ENCODE data around the gene TOR4A.

The TOR4A gene

DNA sequence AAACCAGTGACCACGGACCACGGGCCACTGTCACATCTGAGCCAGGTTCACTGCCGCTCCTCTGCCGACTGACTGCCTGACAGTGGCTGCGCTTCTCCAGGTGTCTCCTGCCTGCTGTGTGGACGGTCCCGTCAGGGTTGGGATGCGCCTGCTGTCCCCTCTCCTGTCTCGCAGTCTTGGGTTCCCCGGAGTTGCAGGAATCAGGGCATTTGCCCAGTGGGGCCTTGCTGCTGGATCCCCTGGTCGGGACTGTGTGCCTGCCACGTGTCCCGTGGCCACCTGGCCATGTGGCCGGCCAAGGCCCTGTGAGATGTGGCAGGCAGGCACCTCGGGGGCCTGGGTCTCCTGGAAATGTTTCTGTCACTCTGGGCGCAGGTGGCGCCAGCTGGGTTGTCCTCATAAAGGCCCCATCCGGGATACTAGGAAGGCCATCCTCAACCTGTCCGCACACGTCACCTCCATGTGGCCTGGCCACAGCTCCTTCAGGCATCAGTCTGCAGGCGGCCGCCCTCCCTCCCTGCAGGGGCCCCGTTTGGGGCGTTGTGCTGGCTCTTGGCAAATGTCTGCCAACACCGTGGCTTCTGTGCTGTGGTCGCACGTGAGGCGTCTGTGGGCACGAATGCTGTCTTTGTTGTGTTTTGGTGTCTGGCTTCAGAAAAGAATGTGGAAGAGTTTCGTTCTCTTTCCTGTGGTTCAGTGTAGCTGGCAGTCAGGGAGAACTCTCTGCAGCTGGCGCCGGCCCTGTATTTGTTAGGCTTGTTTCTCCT, 6.4 kb upstream of the TOR4A start:
- no peak for DNase-seq (ENCODE audit: low read depth in 3 of 3)

DNA sequence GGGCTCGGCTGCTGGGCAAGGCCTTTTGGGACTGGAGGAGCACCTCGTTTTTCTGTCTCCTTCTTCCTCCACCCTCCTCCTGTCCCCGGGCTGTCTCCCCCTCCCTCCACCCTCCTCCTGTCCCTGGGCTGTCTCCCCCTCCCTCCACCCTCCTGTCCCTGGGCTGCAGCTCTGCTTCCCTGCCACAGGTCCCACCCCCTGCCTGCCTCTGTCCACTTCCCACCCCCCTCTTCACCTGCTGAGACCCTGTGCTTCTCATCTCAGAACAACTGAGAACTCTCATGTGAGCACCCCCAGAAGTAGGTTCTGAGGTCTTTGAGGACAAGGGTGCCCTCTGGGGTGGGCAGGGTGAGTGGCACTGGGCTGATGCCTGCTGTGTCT, 5.8 kb upstream of the TOR4A start:
- DNase-seq (ENCODE audit: low read depth in 3 of 3), result no peak

DNA sequence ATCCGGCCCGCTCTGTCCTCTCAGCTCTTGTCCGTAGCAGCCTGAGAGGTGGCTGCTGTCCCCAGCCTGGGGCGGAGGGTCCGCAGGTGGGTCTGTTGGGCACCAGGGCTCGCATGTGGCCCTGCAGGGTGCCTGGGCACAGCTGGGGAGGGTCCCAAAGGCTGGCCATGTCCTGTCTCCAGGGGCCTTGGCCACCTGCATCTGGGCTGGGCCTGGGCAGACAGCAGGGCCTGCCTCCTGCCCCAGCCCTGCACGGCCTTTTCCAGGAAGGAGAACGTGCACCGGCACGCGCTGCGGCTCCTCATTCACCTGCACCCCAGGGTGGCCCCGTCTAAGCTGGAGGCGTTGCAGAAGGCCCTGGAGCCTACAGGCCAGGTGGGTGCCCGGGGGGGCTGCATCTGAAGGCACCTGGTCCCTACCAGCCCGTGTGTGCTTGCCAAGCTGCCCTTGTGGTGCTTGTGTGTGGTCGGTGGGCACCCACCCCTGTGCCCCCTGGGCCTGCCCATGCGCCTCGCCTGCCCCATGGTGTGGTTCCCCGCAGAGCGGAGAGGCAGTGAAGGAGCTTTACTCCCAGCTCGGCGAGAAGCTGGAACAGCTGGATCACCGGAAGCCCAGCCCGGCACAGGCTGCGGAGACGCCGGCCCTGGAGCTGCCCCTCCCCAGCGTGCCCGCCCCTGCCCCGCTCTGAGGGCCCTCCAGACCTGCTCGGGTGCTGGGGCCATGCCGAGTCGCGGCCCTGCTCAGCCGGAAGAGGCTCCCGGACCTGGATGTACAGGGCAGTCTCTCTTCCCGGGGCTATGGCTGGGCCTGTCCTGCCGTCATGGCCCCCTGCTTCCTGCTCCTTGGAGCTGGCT, 5.1 kb upstream of the TOR4A start:
- no peak for DNase-seq (ENCODE audit: low read depth in 3 of 3)

DNA sequence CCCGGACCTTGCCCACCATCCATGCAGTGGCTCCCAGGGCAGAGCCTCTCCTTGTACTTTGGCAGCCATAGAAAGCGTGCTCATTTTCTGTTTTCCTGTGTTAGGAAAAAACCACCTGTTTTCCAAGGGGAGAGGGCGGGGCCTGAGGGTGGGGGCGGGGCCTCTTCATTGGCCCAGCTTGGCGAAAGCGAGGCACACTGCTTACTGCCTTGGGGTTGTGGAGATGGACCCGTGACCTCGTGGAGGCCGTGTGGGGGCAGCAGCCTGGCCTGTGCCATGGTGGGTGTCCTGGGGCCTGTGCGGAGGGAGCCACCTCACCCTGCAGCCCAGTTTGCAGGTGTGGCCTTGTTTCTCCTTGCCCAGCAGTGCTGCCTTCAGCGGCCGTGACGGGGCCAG, 4.4 kb upstream of the TOR4A start:
- DNase-seq (ENCODE audit: low read depth in 3 of 3), result no peak

DNA sequence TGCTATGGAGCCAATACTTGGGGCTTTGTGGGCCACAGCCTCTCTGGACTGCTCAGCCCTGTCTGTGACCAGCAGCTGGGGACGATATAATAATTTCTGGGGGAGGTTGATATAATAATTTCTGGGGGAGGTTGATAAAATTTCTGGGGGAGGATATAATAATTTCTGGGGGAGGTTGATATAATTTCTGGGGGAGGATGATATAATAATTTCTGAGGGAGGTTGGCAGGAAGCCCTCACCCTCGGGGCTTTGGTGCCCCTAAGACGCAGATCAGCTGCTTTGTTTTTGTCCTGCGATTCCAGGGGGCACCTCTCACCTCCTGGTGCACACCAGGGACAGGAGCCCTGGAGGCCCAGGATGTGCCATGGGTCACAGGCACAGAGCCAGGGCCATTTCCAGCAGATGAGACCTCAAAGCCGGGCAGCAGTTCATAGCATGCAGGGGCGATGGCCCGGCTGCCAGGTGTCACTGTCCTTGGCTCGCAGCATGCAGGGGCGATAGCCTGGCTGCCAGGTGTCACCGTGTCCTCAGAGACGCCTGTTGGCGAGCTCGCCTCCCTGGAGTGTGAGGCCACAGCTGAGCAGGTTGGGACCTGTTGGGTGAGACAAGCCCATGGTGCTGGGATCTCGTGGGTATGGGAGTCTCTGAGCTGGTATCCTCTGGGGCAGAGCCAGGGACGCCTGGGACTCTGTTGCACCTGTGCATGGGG, 3.8 kb upstream of the TOR4A start:
- DNase-seq (ENCODE audit: low read depth in 3 of 3), result no peak

DNA sequence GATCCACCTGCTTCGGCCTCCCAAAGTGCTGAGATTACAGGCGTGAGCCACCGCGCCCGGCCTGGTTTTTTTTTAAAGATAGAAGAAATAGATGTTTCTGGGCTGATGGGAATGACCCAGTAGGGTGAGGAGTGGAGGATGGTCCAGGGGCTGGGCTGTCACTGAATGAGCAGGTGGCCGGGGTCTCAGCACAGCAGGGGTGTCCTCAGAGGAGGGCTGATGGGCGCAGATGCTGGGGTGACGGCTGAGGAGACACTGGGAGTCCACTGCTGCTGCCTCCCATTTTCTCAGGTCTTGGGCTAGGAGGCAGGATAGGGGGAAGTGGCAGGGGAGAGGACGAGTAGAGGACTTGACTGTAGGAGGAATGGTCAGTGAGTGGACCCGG, 2.3 kb upstream of the TOR4A start:
- no peak for DNase-seq (ENCODE audit: low read depth in 3 of 3)

DNA sequence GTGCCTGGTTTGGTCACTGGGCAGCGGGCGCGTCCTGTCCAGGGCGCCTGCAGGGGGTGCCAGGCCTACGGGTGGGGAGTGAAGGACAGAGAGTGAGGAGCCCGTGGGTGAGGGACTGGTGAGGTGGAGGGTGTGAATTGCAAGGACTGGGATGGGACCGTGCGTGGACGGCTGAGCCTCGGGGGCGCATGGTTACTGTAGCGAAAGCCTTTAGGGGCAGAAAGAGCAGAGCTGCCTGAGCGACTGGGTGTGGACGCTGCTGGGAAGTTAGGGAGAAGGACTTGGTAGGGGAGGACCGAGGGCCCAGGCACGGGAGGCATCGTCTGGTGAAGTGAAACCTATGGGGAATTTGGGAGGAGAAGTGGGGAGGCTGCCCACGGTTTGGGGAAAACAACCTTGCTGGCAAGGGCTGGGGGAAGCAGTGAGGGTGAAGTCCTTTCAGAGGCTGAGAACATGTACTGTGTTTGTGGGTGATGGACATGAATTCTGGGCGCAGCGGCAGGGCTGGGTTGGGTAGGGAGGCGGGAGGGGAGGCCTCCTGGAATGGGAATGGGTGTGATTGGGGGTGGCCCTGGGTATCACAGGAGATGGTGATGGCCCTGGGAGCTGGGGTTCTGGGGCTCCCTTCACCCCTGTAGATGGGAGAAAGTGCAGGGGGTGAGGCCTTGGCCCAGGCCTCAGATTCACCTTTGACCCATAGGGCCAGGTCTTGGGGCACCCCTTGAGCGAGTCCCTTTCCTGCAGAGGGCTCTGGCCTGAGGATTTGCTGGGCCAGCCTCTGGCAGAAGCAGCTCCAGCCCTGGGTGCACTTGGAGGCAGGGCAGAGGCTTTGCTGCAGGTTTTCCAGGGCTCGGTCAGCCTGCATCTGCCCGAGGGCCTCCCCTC, 1.7 kb upstream of the TOR4A start:
- DNase-seq (ENCODE audit: low read depth in 3 of 3), result no peak

DNA sequence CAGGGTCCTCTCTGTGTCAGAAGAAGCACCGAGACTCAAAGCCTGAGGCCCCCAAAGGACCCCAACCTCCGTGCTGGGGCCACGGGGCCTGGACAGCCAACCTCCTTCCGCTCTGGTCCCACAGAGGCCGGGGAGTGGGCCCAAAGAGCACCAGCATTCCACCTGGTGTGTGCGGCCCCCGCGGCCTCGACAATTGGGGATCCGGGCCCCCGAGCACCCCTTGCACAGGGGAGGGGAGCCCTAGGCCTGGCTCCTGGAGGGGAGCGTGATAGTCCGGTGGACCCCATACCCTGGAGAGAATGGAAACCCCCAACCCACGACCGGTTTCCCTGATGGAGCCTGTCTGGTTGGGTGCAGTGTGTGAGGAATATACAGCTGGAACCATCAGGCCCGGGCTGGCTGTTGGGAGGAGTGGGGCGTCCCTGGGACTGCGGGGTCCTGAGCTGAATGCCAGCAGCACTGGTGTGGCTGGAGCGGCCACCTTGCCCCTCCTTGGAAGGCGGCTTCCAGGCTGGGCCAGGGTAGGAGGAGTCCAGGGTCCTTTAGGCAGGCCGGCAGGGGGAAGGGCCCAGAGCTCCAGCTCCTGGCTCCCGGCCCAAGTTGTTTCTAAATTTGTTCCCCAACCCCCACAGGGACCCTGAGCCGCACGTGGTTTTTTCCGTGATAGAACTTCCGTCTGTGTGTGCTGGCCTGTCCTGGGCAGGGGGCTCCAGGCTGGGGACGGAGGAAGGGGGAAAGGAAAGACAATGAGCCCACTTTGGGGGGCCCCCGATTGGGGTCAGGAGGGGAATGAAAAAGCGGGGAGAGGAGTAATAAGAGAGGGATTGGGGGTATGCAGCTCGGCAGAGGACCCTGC, 825 bp upstream of the TOR4A start:
- no peak for DNase-seq (ENCODE audit: low read depth in 3 of 3)

DNA sequence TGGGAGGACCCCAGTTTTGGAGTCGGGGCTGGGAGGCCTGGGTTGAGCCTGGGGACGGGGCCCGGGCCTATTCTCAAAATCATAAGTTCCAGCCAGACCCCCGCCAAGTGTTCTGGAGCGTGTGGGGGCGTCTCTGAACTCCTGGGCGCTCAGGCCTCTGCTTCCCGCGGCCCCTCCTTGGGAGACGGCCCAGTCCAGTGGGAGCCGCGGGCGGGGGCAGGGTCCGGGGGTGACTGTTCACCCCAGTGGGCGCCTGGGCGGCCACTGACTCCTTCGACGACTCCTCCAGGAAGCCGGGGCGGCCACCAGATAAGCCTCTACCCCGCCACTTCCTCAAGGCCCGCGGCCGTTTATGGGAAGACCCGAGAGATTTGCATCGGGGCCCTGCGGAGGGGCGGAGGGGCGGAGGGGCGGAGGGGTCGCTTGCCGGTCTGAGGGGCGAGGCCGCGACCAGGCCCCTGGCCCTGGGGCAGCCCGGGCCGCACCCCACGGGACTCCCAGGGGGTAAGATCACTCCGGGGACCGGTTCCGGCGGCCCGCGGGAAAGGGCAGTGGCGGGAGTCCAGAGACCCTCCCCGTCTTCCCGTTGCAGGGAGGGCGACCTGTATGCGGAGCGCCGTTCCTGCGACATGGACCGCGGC, 655 bp downstream of the TOR4A start:
- DNase-seq (ENCODE audit: low read depth in 3 of 3), result no peak

DNA sequence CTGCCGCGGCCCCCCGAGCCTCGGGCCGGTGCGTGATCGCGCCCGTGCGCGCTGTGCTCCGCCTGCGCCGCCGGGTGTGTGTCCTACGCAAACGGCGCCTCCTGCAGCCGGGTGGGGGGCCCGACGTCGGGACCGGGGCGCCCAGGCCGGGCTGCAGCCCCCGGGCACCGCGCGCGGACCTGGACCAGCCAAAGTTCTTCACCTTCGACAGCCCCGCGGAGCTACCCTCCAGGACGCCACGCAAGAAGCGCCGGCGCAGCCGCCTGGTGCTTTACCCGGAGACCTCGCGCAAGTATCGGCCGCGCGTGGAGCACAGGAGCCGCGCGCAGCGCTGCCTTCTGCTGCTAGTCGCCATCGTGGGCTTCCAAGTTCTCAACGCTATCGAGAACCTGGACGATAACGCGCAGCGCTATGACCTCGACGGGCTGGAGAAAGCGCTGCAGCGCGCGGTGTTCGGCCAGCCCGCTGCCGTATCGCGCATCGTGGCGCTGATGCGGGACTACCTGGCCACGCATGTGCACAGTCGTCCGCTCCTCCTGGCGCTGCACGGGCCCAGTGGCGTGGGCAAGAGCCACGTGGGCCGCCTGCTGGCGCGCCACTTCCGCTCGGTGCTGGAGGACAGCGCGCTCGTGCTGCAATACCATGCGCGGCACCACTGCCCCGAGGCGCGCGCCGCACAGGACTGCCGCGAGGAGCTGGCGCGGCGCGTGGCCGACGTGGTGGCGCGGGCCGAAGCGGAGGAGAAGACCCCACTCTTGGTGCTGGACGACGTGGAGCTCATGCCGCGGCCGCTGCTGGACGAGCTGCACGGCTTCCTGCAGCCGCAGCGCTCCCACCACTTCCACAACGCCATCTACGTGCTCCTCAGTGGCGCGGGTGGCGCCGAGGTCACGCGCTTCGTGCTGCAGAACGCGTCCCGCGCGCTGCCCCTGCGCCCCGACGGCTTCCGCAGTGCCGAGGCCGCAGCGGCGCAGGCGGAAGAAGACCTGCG, 1.5 kb downstream of the TOR4A start:
- no peak for DNase-seq (ENCODE audit: low read depth in 3 of 3)

DNA sequence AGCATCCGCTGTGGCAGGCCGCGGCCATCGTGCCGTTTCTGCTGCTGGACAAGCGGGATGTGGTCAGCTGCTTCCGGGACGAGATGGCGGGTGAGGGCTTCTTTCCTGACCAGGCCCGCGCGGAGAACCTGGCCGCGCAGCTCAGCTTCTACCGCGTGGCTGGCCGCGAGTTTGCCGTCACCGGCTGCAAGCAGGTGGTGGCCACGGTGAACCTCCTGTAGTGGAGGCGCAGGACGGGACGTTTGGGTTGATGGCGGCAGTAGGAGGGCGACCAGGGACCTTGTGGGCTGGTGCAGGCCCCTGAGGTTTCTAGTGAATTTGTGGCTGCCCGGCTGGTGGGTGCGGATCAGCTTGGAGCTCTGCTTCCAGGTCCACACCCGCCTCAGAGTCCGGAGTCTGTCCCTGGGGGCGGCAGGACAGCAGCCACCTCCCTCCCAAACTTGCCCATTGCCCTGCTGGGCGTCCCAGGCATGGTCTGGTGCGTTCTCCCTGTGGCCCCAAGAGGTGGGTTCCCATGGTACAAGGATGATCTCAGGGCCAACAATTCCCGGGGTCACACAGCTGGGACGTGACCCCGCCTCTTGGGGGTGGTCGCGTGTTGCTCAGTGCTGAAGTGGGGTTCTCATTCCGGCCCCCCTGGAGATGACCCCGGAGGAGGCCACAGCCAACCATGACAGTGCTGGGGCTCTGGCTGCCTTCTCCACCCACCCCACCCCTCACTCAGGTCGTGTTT, 2.4 kb downstream of the TOR4A start:
- DNase-seq (ENCODE audit: low read depth in 3 of 3), result no peak

DNA sequence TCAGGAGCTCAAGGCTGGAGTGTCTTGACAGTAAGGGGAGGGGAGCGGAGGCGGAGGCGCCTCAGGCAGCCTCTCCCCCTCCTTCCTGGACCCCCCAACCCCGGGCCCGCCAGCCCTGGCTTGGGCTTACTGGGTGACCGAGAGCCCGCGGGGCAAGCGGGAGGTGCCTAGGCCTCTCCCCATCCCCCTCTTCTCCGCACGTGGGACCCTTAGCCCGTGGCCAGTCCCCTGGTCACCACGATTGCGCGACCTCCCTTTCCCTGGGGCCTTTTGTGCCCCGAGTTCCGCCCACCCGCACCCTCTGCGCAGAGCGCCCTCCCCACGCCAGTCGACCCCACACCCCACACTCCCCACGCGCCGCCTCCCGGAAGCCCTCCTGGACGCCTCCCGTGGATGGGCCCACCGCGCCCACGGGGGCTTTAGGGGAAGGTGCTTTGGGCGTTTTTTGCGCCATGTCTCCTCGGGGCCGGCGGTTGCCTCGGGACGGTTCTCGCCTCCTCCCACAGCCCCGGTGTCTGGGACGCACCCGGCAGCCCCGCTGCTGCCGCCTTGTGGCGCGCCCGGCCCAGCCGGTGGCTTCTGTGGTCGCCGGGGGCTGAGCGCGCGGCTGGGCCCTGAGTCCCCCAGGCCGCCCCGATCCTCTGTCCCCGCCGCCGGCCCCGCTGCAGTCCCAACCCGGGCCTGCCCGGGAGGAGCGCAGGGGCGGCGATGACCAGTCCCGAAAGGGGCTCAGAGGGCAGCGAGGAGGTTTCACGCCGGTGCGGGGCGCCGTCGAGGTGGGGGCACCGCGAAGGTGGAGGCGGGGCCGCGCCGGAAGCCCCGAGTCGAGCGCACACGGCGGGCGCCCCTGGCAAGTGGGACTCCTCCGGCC, 3.2 kb downstream of the TOR4A start:
- no peak for DNase-seq (ENCODE audit: low read depth in 3 of 3)

DNA sequence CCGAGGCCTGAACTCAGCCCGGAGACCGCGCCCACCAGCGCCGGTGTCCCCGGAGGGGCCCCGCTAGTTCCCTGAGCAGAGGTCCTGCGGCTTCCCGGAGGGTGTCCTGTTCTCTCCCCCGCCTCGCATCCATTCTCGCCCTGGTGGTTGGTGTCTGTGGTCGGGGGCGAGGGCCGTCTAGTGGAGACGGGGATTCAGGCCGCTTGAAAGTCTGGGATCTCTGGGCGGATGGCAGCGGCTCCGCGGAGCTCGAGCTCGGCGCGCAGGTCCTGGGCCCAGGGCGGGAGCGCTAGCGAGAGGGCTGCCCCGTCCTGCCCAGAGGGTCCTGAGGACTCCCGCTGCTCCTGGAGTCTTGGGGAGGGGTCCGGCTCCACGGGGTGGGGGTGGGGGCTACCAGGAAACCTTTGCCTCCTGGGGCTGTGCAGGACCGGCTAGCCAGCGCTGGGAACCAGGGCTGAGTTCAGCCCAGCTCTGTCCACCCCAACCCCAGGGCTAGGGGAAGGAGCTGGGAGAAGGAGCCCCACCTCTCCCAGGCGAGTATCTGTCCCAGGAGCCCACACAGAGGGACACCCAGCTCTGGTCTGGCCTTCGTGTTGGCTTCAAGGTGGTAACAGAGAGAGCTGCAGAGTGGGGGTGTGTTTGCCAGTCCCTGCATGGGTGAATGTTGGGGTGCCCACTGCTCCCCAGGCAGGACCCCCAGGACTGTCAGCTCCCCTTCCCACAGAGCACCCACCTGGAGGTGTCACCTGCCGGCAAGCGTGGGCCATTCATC, 4.0 kb downstream of the TOR4A start:
- no peak for DNase-seq (ENCODE audit: low read depth in 3 of 3)

DNA sequence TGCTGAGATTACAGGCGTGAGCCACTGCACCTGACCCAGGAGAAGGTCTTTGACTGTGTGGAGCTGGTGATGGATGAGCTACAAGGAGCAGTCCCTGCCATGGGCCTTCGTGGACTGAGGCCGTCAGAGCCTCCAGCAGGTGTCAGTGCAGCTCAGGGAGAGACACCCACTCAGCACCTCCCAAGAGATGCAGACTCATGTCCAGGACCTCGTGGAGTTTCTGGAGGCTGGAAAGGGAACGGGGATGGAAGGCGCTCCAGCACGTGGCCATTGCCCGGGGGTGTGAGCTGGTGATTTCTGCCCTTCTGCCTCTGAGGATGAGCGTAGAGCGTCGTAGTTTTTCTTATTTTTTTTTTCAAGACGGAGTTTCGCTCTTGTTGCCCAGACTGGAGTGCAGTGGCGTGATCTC, 9.5 kb downstream of the TOR4A start:
- no peak for DNase-seq (ENCODE audit: low read depth in 3 of 3)

DNA sequence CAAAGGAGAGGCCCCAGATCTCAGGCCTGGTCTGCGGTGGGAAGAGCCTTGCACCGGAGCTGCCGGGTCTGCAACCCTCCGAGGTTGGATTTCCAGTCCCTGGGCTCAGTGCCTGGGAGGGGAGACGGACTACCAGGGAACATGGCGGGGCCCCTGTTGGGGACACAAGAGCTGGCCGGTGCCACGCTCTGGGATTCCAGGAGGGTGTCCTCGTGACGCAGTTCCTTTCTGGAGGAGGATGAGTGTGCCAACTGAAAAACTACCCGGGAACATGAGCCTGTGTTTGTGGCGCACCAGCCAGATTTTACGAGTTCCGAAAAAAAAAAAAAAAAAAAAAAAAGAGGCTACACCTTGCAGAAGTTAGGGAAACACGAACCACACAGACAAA, 15.6 kb downstream of the TOR4A start:
- no peak for DNase-seq (ENCODE audit: low read depth in 3 of 3)

DNA sequence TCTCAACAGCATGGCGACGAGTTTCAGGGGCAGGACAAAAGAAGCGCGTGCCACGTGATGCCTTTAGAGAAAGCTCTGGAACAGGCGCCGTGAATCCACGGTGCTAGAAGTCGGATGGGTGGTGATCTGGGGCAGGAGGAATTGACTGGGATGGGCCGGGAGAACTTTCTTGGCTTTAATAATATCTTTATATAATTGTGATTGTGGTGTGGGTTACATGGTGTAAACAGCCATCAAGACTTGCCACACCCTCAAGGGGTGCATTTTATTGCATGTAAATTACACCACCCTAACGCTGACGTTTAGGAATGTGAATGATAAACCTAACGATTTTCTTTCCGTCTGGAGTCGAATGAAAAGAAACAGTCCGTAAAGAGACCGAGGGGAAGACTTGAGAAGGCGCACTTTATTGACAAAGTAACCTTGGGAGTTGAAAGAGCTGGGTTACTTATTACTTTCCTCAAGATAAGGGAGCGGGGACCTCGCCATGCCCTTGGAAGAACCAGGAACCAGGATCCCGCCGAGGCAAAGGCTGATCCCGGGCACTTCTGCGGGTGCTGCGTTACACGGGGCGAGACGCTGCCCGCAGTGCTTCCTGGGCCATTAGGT, 16.1 kb downstream of the TOR4A start:
- no peak for DNase-seq (ENCODE audit: low read depth in 3 of 3)
